SK-N-MC (cell line): ENCODE results near the gene DDX4.

ENCODE experiments used
- EZH2 ChIP-seq: fragments of 200-600 bp; sonication (generic); IDR thresholded peaks from one replicate; pipeline ENCODE4 v1.6.1; 2017; ENCODE audit warnings: antibody characterized with exemption
- FOXP2 ChIP-seq: optimal IDR thresholded peaks from 2 replicates; pipeline ENCODE3; 2011; ENCODE audit warnings: mild to moderate bottlenecking, moderate library complexity; ENCODE audit not compliant: insufficient read depth; ENCODE audit errors: extremely low read length, control extremely low read depth
- POLR2AphosphoS5 ChIP-seq: IDR thresholded peaks from 2 replicates; pipeline ENCODE4 v1.6.1; 2012; ENCODE audit warnings: mild to moderate bottlenecking, low read depth, low read length, borderline replicate concordance

- no peak for TF ChIP-seq EZH2
- no peak for TF ChIP-seq POLR2AphosphoS5
- TF ChIP-seq FOXP2: no peak
Measured at GRCh38 chr5:55773057-55773456, 35.2 kb downstream of the DDX4 start.
